Keratinocyte (primary cell): ENCODE measurements around the gene MTF1.

ENCODE experiments used
- CTCF ChIP-seq, 3 experiments: IDR thresholded peaks in 1 of 3; conservative IDR thresholded peaks in 1 of 3; optimal IDR thresholded peaks in 1 of 3; 2 replicates in 2 of 3; 3 replicates in 1 of 3; pipeline versions ENCODE3 to v1.5.1; 2011; ENCODE audit warnings: low read length in 3 of 3, mild to moderate bottlenecking in 3 of 3, moderate library complexity in 2 of 3, control low read depth in 1 of 3, inconsistent platforms in 1 of 3; ENCODE audit not compliant: insufficient read depth in 2 of 3; ENCODE audit errors: extremely low read depth in 1 of 3
- EZH2 ChIP-seq: IDR thresholded peaks from one replicate; pipeline ENCODE4 v1.6.1; 2012; ENCODE audit warnings: inconsistent platforms, mild to moderate bottlenecking, low read length, moderate library complexity

DNA sequence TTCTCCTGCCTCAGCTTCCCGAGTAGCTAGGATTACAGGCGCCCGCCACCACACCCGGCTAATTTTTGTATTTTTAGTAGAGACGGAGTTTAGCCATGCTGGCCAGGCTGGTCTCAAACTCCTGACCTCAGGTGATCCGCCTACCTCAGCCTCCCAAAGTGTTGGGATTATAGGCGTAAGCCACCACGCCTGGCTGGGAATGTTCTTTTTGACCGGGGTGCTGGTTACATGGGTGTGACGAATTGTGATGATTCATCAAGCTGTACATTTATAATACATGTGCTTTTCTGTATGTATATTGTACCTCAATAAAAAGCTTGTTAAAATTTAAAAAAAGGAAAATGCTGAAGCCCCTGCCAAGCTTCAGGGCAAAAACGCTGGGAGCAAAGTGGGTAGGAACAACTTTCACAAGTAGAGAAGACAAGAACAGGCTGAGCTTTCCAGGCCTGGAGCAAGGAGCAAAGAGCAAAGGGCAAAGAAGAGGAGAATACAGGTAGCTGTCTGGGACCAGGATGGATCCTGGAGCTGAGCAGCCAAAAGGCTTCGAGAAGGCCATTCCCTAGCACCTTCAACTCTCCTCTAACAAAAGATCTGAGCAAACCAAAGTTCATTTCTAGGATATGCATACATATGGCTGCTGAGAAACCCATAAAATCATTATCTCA, 30.9 kb downstream of the MTF1 start:
- TF ChIP-seq EZH2 (no peak), CTCF (optimal IDR thresholded peaks at IDR 0.05 in 1 of 3, IDR thresholded peaks at IDR 0.05 in 1 of 3, conservative IDR thresholded peaks at IDR 0.05 in 1 of 3; ENCODE audit: extremely low read depth in 1 of 3, insufficient read depth in 2 of 3, low read length in 3 of 3) (no peak)
